Measurements from ENCODE around the gene LSM5. TPM values are rescaled to one million over a fixed set of nuclear protein-coding genes. Genes with fewer than 3 reads are reported as not detected.

The LSM5 gene
- polyA plus RNA-seq, 2 of the 4 experiments (the other 2 are of a cell fraction) = 128 to 158 TPM

- no peak for TF ChIP-seq RARB (CRISPR knock-in tag; IDR thresholded peaks at IDR 0.05)
- TF ChIP-seq HEYL (CRISPR knock-in tag; IDR thresholded peaks at IDR 0.05) = no peak
- TF ChIP-seq, protein P1, sequence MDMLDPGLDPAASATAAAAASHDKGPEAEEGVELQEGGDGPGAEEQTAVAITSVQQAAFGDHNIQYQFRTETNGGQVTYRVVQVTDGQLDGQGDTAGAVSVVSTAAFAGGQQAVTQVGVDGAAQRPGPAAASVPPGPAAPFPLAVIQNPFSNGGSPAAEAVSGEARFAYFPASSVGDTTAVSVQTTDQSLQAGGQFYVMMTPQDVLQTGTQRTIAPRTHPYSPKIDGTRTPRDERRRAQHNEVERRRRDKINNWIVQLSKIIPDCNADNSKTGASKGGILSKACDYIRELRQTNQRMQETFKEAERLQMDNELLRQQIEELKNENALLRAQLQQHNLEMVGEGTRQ (IDR thresholded peaks at IDR 0.05) = no peak
- TF ChIP-seq KDM5A (IDR thresholded peaks at IDR 0.05) = no peak
- no peak for TF ChIP-seq BHLHE40 (IDR thresholded peaks at IDR 0.05; ENCODE audit: low read depth, low read length)
Measured at GRCh38 chr7:32459788-32460187, 30.4 kb downstream of the LSM5 start (continued).

- ChIA-PET CTCF (interaction anchor here (0.6 to 1.6 kb wide), 3 partner anchors 234 to 258 kb away, joined by 3 read pairs; no protein-coding TSS in a partner anchor), POLR2A (no interaction called here)
- Histone ChIP-seq H3K4me3 (no peak overlapping the region), H3K4me1 (peaks cover 3% of the 10 kb centered on the region; the same call in 1 of the 3 replicates), H3K4me2 (no peak overlapping the region), H3K27ac (no peak overlapping the region), H3K9me3 (no peaks in the 10 kb centered on the region)
- FAIRE-seq (no peak), ATAC-seq (no peak), DNase-seq (ENCODE audit: low read depth in 1 of 2, low spot score in 1 of 2) (no peak)
- WGBS (ENCODE audit: missing lambda C conversion rate) = 0% methylated on average over 3 of the region's 3 CpGs
- TF ChIP-seq CHD4 (IDR thresholded peaks at IDR 0.05; ENCODE audit: borderline replicate concordance) (no peak), E2F6 (IDR thresholded peaks at IDR 0.05; ENCODE audit: borderline replicate concordance, low read depth) (no peak), CEBPB (IDR thresholded peaks at IDR 0.05) (no peak)
Measured at GRCh38 chr7:32458025-32458424, 32.2 kb downstream of the LSM5 start.

DNA sequence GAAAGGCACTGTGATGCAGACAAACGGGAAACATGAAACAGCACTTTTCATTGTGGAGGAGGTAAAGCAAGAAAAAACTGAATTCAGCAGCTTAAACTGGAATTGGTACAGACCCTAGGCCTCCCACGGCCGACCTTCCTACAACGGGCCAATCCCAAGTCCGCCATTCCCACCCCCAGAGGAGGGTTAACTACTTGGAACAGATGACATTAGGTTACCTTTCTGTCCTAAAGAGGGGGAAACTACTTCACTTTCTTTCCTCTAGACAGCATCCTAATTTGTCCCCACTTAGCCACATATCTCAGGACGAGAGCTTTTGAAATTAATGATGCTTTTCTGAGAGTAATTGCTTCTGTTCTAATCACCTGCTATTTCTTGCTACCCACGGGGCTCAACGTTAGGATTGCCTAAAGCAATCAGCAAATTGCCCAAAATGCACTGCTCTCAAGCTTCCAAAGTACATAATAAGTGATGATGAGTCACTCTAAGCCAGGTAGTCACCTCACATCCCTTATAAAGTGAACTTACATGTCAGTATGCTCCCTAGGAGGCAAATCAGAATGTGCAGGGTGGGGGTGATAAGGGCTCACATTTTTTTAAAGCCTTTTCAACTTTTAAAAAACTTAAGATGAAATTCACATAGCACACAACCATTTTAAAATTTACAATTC, 36.7 kb downstream of the LSM5 start:
- ChIA-PET CTCF (no interaction called here), POLR2A (no interaction called here)
- no peak overlapping the region for H3K4me2 ChIP-seq
- H3K9me3 ChIP-seq = peaks cover 3% of the 10 kb centered on the region; the same call in 1 of the 3 replicates
- no peak for FAIRE-seq
- no peak overlapping the region for H3K27ac ChIP-seq
- no peaks in the 10 kb centered on the region; the same call in 2 of the 3 replicates for H3K4me1 ChIP-seq
- no peak for TF ChIP-seq HOXA7 (CRISPR knock-in tag; IDR thresholded peaks at IDR 0.05)
- TF ChIP-seq, protein P2, sequence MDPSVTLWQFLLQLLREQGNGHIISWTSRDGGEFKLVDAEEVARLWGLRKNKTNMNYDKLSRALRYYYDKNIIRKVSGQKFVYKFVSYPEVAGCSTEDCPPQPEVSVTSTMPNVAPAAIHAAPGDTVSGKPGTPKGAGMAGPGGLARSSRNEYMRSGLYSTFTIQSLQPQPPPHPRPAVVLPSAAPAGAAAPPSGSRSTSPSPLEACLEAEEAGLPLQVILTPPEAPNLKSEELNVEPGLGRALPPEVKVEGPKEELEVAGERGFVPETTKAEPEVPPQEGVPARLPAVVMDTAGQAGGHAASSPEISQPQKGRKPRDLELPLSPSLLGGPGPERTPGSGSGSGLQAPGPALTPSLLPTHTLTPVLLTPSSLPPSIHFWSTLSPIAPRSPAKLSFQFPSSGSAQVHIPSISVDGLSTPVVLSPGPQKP (IDR thresholded peaks at IDR 0.05; ENCODE audit: low read depth, low read length) = no peak
- no peak for TF ChIP-seq CEBPB (IDR thresholded peaks at IDR 0.05)
- no peak for TF ChIP-seq POLR2A (IDR thresholded peaks at IDR 0.05; ENCODE audit: low read length)
- TF ChIP-seq MAFK (IDR thresholded peaks at IDR 0.05; ENCODE audit: partially characterized antibody) = no peak
- TF ChIP-seq NR3C1 (IDR thresholded peaks at IDR 0.05) = no peak
- no peak for TF ChIP-seq REST (IDR thresholded peaks at IDR 0.05)
- TF ChIP-seq BCL3 (IDR thresholded peaks at IDR 0.05) = no peak
- peak in 1 of 2 experiments; percentile 15 for DNase-seq (ENCODE audit: low read depth in 1 of 2, low spot score in 1 of 2)
- WGBS (ENCODE audit: missing lambda C conversion rate) = 30% methylated on average over 8 of the region's 8 CpGs
- no peak for ATAC-seq
- H3K4me3 ChIP-seq = no peak overlapping the region

All from A549 (cell line).